A549 (cell line): Measurements from ENCODE around the gene MAML3. TPM values are rescaled to one million over a fixed set of nuclear protein-coding genes. Genes with fewer than 3 reads are reported as not detected.

Source experiments
- ATAC-seq, 2 experiments: fragments of 200-7000 bp in 1 of 2; fragments of >200 bp in 1 of 2; cut with Nextera tagmentation in 1 of 2; cut with Tn5 transposase in 1 of 2; 3 replicates each; pipeline versions ENCODE4 v1.8.0 to v1.9.1; 2018 to 2020; ENCODE audit warnings: mild to moderate bottlenecking in 1 of 2, moderate library complexity in 1 of 2
- CTCF ChIA-PET: fragments of 300-600 bp; sonication (Branson Sonifier 250); formaldehyde crosslinking; extraction: SDS; loops from one replicate; lab custom pipeline; 2021; ENCODE audit warnings: antibody characterized with exemption, inconsistent platforms; lab: Yijun Ruan, JAX
- POLR2A ChIA-PET: fragments of 350-600 bp; formaldehyde crosslinking; extraction: SDS; loops from one replicate; lab custom pipeline; 2021; ENCODE audit warnings: antibody characterized with exemption, inconsistent platforms; lab: Yijun Ruan, JAX
- DNase-seq, 2 experiments: peaks; one replicate each; pipeline versions ENCODE4 v3.0.0 to v3.0.0-alpha.2; 2011 to 2016; ENCODE audit warnings: low read depth in 1 of 2, low spot score in 1 of 2
- FAIRE-seq: peaks from 2 replicates; lab custom pipeline; 2011; peaks lifted over from hg19 to GRCh38; lab: Jason Lieb, UNC
- H3K27ac ChIP-seq, 2 experiments: fragments of >200 bp; sonication (Bioruptor Twin); formaldehyde crosslinking; 3 replicates each; pipeline ENCODE4 v1.5.1; 2016 to 2017
- H3K4me1 ChIP-seq: fragments of >200 bp; sonication (Bioruptor Twin); formaldehyde crosslinking; 3 replicates; pipeline ENCODE4 v1.6.1; 2016
- H3K4me2 ChIP-seq: fragments of >200 bp; sonication (Bioruptor Twin); formaldehyde crosslinking; 3 replicates; pipeline ENCODE4 v1.6.1; 2016
- H3K4me3 ChIP-seq: fragments of >200 bp; sonication (Bioruptor Twin); formaldehyde crosslinking; 3 replicates; pipeline ENCODE4 v1.5.1; 2016
- H3K9me3 ChIP-seq: fragments of >200 bp; sonication (Bioruptor Twin); formaldehyde crosslinking; 3 replicates; pipeline ENCODE4 v1.6.1; 2016
- BCL3 ChIP-seq: fragments of >200 bp; sonication (Bioruptor Twin); formaldehyde crosslinking; IDR thresholded peaks from 3 replicates; pipeline ENCODE4 v1.6.1; 2016
- CBX8 ChIP-seq: fragments of 200-600 bp; sonication (generic); IDR thresholded peaks from 2 replicates; pipeline ENCODE4 v1.6.1; 2016
- CHD4 ChIP-seq: fragments of 200-600 bp; sonication (generic); IDR thresholded peaks from 2 replicates; pipeline ENCODE4 v1.6.1; 2016; ENCODE audit warnings: antibody characterized with exemption, mild to moderate bottlenecking, borderline replicate concordance
- CTCF ChIP-seq: fragments of >200 bp; sonication (Bioruptor Twin); formaldehyde crosslinking; IDR thresholded peaks from 3 replicates; pipeline ENCODE4 v1.5.1; 2016
- EHF ChIP-seq: fragments of 250-450 bp; sonication (Bioruptor Pico); IDR thresholded peaks from 2 replicates; pipeline ENCODE4 v1.5.0; 2020; ENCODE audit warnings: mild to moderate bottlenecking
- EHMT2 ChIP-seq: fragments of 200-600 bp; sonication (generic); IDR thresholded peaks from 2 replicates; pipeline ENCODE4 v1.6.1; 2016; ENCODE audit warnings: antibody characterized with exemption, low read depth, mild to moderate bottlenecking, moderate library complexity
- ELK1 ChIP-seq: fragments of 150-350 bp; IDR thresholded peaks from 2 replicates; pipeline ENCODE4 v1.6.1; 2014; ENCODE audit warnings: low read depth, mild to moderate bottlenecking, low read length
- GATA3 ChIP-seq: IDR thresholded peaks from 2 replicates; pipeline ENCODE4 v1.6.1; 2012; ENCODE audit warnings: borderline replicate concordance
- HDAC2 ChIP-seq: fragments of 200-600 bp; sonication (generic); IDR thresholded peaks from 2 replicates; pipeline ENCODE4 v1.6.1; 2016
- HMGXB4 ChIP-seq: fragments of 250-450 bp; sonication (Bioruptor Pico); IDR thresholded peaks from 2 replicates; pipeline ENCODE4 v1.5.0; 2021; ENCODE audit warnings: mild to moderate bottlenecking, moderate library complexity, borderline replicate concordance
- HOXB13 ChIP-seq: fragments of 250-450 bp; sonication (Bioruptor Pico); IDR thresholded peaks from 2 replicates; pipeline ENCODE4 v1.5.0; 2020; ENCODE audit warnings: low read depth, mild to moderate bottlenecking, moderate library complexity
- JUN ChIP-seq, 2 experiments: fragments of >200 bp; sonication (Bioruptor Twin); formaldehyde crosslinking; IDR thresholded peaks; 2 replicates in 1 of 2; 3 replicates in 1 of 2; pipeline ENCODE4 v1.6.1; 2016 to 2017
- KDM5A ChIP-seq: fragments of 200-600 bp; sonication (generic); IDR thresholded peaks from 2 replicates; pipeline ENCODE4 v1.6.1; 2016; ENCODE audit warnings: antibody characterized with exemption, mild to moderate bottlenecking
- MAZ ChIP-seq: fragments of 150-350 bp; IDR thresholded peaks from 2 replicates; pipeline ENCODE4 v1.6.1; 2014; ENCODE audit warnings: antibody characterized with exemption, low read depth, low read length, borderline replicate concordance
- MYC ChIP-seq: IDR thresholded peaks from 2 replicates; pipeline ENCODE4 v1.6.1; 2012; ENCODE audit warnings: mild to moderate bottlenecking, inconsistent platforms, low read length, improper control_type of control experiment, borderline replicate concordance
- NR3C1 ChIP-seq: fragments of >200 bp; sonication (Bioruptor Twin); formaldehyde crosslinking; IDR thresholded peaks from 3 replicates; pipeline ENCODE4 v1.6.1; 2017
- PBX3 ChIP-seq: IDR thresholded peaks from 2 replicates; pipeline ENCODE4 v1.6.1; 2012
- PHF8 ChIP-seq: fragments of 200-600 bp; sonication (generic); IDR thresholded peaks from 2 replicates; pipeline ENCODE4 v1.6.1; 2016; ENCODE audit warnings: low read depth, mild to moderate bottlenecking, antibody characterized with exemption, moderate library complexity, borderline replicate concordance
- POLR2A ChIP-seq: IDR thresholded peaks from 2 replicates; pipeline ENCODE4 v1.6.1; 2012; ENCODE audit warnings: mild to moderate bottlenecking, low read length
- REST ChIP-seq: fragments of 200-600 bp; sonication (generic); IDR thresholded peaks from 2 replicates; pipeline ENCODE4 v1.6.1; 2016; ENCODE audit warnings: antibody characterized with exemption, mild to moderate bottlenecking, moderate library complexity
- RNF2 ChIP-seq: fragments of 200-600 bp; sonication (generic); IDR thresholded peaks from 2 replicates; pipeline ENCODE4 v1.6.1; 2016; ENCODE audit warnings: low read depth, mild to moderate bottlenecking, antibody characterized with exemption, moderate library complexity, borderline replicate concordance
- SMC3 ChIP-seq: fragments of >200 bp; sonication (Bioruptor Twin); formaldehyde crosslinking; IDR thresholded peaks from 3 replicates; pipeline ENCODE4 v1.6.1; 2018; ENCODE audit warnings: inconsistent platforms
- USF2 ChIP-seq: fragments of 450-650 bp; IDR thresholded peaks from 2 replicates; pipeline ENCODE4 v1.6.1; 2014; ENCODE audit warnings: antibody characterized with exemption
- ZSCAN20 ChIP-seq: fragments of 250-450 bp; sonication (Bioruptor Pico); IDR thresholded peaks from 2 replicates; pipeline ENCODE4 v1.8.0; 2022; ENCODE audit warnings: mild to moderate bottlenecking, moderate library complexity
- WGBS: methylation state at CpG from one replicate; pipeline ENCODE4 v1.1.6; 2017; ENCODE audit errors: missing lambda C conversion rate; 5-methylcytosine and 5-hydroxymethylcytosine counted together
- polyA plus RNA-seq, 4 experiments: library from polyadenylated mRNA; depleted of rRNA in 3 of 4; stranded (reverse); fragments of >200 nt; fragmentation: RNase III in 1 of 4; extraction: RNeasy Plus Mini Kit Qiagen cat#74134 plus additional on column Dnase treatment in 1 of 4; gene quantifications; 2 replicates in 3 of 4; 3 replicates in 1 of 4; pipeline ENCODE4 v1.2.3, GENCODE V29; 2011 to 2017

The MAML3 gene
- polyA plus RNA-seq, 2 of the 4 experiments (the other 2 are of a cell fraction) = 9.0 to 22.2 TPM

GRCh38 chr4:139745111-139745639, 408.8 kb downstream of the MAML3 start:
- ATAC-seq = no peak
- Histone ChIP-seq H3K4me3 (no peak overlapping the region), H3K4me1 (peaks cover 30% of the 10 kb centered on the region), H3K4me2 (no peak overlapping the region), H3K9me3 (no peaks in the 10 kb centered on the region), H3K27ac (no peak overlapping the region)
- no peak for DNase-seq
- CTCF ChIA-PET = no interaction called here
- FAIRE-seq = no peak
- 95% methylated on average over 6 of the region's 6 CpGs for WGBS
- POLR2A ChIA-PET = no interaction called here
- TF ChIP-seq HDAC2 (no peak), HOXB13 (CRISPR knock-in tag) (no peak), MAZ (no peak), BCL3 (no peak), SMC3 (no peak), ELK1 (no peak), EHMT2 (no peak), JUN (IDR thresholded peaks at IDR 0.05) (no peak), HMGXB4 (CRISPR knock-in tag) (no peak), PHF8 (no peak), NR3C1 (no peak), KDM5A (no peak), EHF (no peak), PBX3 (no peak), CHD4 (no peak)

GRCh38 chr4:139744232-139744631, 409.8 kb downstream of the MAML3 start:
- 88% methylated on average over 1 of the region's 1 CpG for WGBS
- Histone ChIP-seq H3K9me3 (no peaks in the 10 kb centered on the region), H3K27ac (no peak overlapping the region), H3K4me2 (no peak overlapping the region; the same call in 2 of the 3 replicates), H3K4me3 (no peak overlapping the region), H3K4me1 (peaks cover 35% of the 10 kb centered on the region)
- ATAC-seq (no peak), DNase-seq (no peak), FAIRE-seq (no peak)
- ChIA-PET CTCF (no interaction called here), POLR2A (no interaction called here)
- TF ChIP-seq CHD4 (no peak), PHF8 (no peak), CTCF (no peak), HDAC2 (no peak), ZSCAN20 (no peak), POLR2A (no peak), CBX8 (no peak), GATA3 (no peak), USF2 (no peak), MYC (no peak), PBX3 (no peak), EHMT2 (no peak), REST (no peak), RNF2 (no peak)
